Measurements from ENCODE around the gene ZNF660. TPM values are rescaled to one million over a fixed set of nuclear protein-coding genes. Genes with fewer than 3 reads are reported as not detected.
"Not testable (repeated sequence)": the region's sequence is repeated elsewhere in the genome, so short reads cannot be mapped to it uniquely, and the experiment has no call there.

ZNF660 gene
- total RNA-seq, 2 experiments from 2014 or later = 0.03 to 0.05 TPM

DNA sequence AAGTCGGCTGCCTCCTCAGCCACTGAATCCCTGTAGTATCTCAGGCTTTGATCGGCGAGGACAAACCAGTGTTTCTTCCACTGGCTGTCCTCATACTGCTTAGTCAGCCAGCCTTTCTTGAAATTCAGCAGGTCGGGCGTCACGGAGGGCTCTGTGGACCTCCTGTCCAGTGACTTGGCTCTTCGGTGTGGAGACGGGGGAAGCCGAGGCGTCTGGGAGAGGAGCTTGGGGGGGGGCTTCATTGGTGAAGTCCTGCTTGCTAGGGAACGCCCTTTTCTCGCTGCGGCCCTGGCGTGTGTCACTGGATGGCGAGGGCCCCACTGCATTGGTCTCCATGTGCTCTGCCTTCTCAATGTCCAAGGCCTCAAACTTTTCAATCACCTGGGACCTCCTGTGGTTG, 5.0 kb upstream of the ZNF660 start:
- CTCF ChIA-PET; H3K36me3 ChIP-seq (ENCODE audit: insufficient read depth, low read length); H3K4me1 ChIP-seq (ENCODE audit: insufficient read depth, low read length); H3K4me3 ChIP-seq (ENCODE audit: low read length); H3K27ac Mint-ChIP-seq; DNase-seq; intact Hi-C loops (cut with DNase I, micrococcal nuclease); H3K27ac ChIP-seq (ENCODE audit: low read depth in 1 of 2, low read length in 2 of 2); H3K4me3 Mint-ChIP-seq; ATAC-seq (ENCODE audit: poor library complexity); H3K4me1 Mint-ChIP-seq (ENCODE audit: low read depth); H3K9me3 Mint-ChIP-seq: not testable (repeated sequence)
- H3K27me3 ChIP-seq (ENCODE audit: control insufficient read depth in 1 of 2, insufficient read depth in 2 of 2, low read length in 2 of 2) = peaks cover 12 to 13% of the 10 kb centered on the region in 2 experiments
- H3K9me3 ChIP-seq (ENCODE audit: control insufficient read depth in 1 of 2, insufficient read depth in 1 of 2, low read length in 2 of 2) = peaks cover 11 to 59% of the 10 kb centered on the region in 2 experiments
- Mint-ChIP-seq H3K36me3 (ENCODE audit: low read depth) (peaks cover 20% of the 10 kb centered on the region), H3K27me3 (peaks cover 28% of the 10 kb centered on the region)
- POLR2A ChIA-PET = interaction anchor here (0.6 kb wide), 1 partner anchor 74 kb away, joined by 4 read pairs; no protein-coding TSS in a partner anchor

DNA sequence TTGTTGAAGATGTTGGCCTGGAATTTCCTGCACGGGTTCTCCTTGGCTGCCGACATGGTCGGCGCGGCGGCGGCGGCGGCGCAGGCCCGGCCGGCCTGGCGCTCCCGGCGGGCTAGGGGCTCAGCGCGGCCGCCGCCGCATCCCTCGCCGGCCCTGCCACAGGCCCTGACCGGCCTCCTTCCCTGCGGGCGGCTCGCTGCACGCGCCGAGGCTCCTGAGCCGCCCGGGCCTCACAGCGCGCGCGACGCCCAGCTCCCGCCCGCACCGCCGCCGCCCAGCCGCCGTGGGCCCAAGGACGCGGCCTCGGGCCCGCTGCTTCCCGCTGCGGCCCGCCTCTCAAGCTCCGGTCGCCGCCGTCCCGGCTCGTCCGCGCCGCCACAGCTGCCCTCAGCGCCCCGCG, 3.8 kb upstream of the ZNF660 start:
- H3K9me3 ChIP-seq (ENCODE audit: control insufficient read depth in 1 of 2, insufficient read depth in 1 of 2, low read length in 2 of 2) = peaks cover 6 to 54% of the 10 kb centered on the region in 2 experiments
- peaks cover 21 to 24% of the 10 kb centered on the region in 2 experiments for H3K27me3 ChIP-seq (ENCODE audit: control insufficient read depth in 1 of 2, insufficient read depth in 2 of 2, low read length in 2 of 2)
- peaks cover 14% of the 10 kb centered on the region for H3K36me3 Mint-ChIP-seq (ENCODE audit: low read depth)
- H3K4me3 Mint-ChIP-seq; H3K9me3 Mint-ChIP-seq; DNase-seq; H3K4me1 Mint-ChIP-seq (ENCODE audit: low read depth); H3K27ac Mint-ChIP-seq; POLR2A ChIA-PET; H3K36me3 ChIP-seq (ENCODE audit: insufficient read depth, low read length); intact Hi-C loops (cut with DNase I, micrococcal nuclease); CTCF ChIA-PET; H3K4me1 ChIP-seq (ENCODE audit: insufficient read depth, low read length); H3K27ac ChIP-seq (ENCODE audit: low read depth in 1 of 2, low read length in 2 of 2); H3K4me3 ChIP-seq (ENCODE audit: low read length); ATAC-seq (ENCODE audit: poor library complexity): not testable (repeated sequence)
- peaks cover 40% of the 10 kb centered on the region for H3K27me3 Mint-ChIP-seq

DNA sequence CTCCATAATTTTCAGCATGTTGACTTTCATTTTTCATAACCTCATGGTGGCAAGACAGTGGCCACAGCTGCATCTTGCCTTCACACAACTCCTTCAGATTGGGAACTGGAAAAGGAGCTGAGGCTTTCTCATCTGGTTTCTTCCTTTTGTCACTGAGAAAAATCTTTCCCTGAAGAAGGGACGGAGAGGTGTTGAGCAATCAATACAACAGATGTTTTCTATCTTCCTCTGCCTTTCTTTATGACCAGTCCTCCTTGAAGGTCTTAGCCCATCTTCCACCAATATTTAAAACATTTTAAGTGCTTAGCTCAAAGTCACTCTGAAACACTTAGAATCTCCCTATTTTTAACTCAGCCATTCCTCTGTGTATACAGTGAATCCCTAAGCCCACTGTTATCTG, 11.9 kb downstream of the ZNF660 start:
- ChIA-PET POLR2A (no interaction called here), CTCF (no interaction called here)
- Histone ChIP-seq H3K4me3 (ENCODE audit: low read length) (no peak overlapping the region), H3K9me3 (ENCODE audit: control insufficient read depth in 1 of 2, insufficient read depth in 1 of 2, low read length in 2 of 2) (peaks cover 5 to 13% of the 10 kb centered on the region in 2 experiments), H3K36me3 (ENCODE audit: insufficient read depth, low read length) (no peaks in the 10 kb centered on the region), H3K4me1 (ENCODE audit: insufficient read depth, low read length) (no peaks in the 10 kb centered on the region), H3K27me3 (ENCODE audit: control insufficient read depth in 1 of 2, insufficient read depth in 2 of 2, low read length in 2 of 2) (no peaks in the 10 kb centered on the region), H3K27ac (ENCODE audit: low read depth in 1 of 2, low read length in 2 of 2) (no peak overlapping the region)
- peaks cover 15% of the 10 kb centered on the region for H3K9me3 Mint-ChIP-seq
- no peaks in the 10 kb centered on the region for H3K4me1 Mint-ChIP-seq (ENCODE audit: low read depth)
- ATAC-seq (ENCODE audit: poor library complexity) (no peak), DNase-seq (no peak)
- H3K36me3 Mint-ChIP-seq (ENCODE audit: low read depth) = peaks cover 23% of the 10 kb centered on the region
- H3K27me3 Mint-ChIP-seq = no peaks in the 10 kb centered on the region
- TF ChIP-seq, protein P1, sequence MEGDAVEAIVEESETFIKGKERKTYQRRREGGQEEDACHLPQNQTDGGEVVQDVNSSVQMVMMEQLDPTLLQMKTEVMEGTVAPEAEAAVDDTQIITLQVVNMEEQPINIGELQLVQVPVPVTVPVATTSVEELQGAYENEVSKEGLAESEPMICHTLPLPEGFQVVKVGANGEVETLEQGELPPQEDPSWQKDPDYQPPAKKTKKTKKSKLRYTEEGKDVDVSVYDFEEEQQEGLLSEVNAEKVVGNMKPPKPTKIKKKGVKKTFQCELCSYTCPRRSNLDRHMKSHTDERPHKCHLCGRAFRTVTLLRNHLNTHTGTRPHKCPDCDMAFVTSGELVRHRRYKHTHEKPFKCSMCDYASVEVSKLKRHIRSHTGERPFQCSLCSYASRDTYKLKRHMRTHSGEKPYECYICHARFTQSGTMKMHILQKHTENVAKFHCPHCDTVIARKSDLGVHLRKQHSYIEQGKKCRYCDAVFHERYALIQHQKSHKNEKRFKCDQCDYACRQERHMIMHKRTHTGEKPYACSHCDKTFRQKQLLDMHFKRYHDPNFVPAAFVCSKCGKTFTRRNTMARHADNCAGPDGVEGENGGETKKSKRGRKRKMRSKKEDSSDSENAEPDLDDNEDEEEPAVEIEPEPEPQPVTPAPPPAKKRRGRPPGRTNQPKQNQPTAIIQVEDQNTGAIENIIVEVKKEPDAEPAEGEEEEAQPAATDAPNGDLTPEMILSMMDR (IDR thresholded peaks at IDR 0.05) = no peak
- intact Hi-C loops (cut with DNase I, micrococcal nuclease) = no loop called here
- no peak overlapping the region for H3K27ac Mint-ChIP-seq
- H3K4me3 Mint-ChIP-seq = no peak overlapping the region

DNA sequence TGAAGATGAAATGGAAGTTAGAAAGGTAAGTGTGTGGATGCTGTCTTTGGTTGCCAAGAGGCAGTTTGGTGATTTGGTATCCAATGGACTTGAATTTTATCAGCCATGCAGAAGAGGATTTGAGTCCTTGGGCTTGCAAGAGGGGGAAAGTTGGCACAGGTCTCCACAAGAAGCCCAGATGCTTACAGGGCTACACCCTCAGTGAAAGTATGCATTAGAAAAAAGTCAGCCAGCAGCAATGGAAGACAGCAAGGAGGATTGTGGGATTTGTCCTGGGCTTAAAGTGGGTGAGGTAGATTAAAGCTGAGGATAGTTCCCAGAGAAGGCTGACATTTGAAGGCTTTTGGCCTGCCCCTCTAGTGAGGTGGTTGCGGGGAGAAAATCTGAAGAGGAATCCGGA, 17.0 kb downstream of the ZNF660 start:
- CTCF ChIA-PET = no interaction called here
- H3K4me3 Mint-ChIP-seq = no peak overlapping the region
- no peak for DNase-seq
- Histone ChIP-seq H3K36me3 (ENCODE audit: insufficient read depth, low read length) (no peaks in the 10 kb centered on the region), H3K27me3 (ENCODE audit: control insufficient read depth in 1 of 2, insufficient read depth in 2 of 2, low read length in 2 of 2) (no peaks in the 10 kb centered on the region), H3K4me3 (ENCODE audit: low read length) (no peak overlapping the region), H3K4me1 (ENCODE audit: insufficient read depth, low read length) (no peaks in the 10 kb centered on the region), H3K27ac (ENCODE audit: low read depth in 1 of 2, low read length in 2 of 2) (no peak overlapping the region), H3K9me3 (ENCODE audit: control insufficient read depth in 1 of 2, insufficient read depth in 1 of 2, low read length in 2 of 2) (no peaks in the 10 kb centered on the region)
- no peaks in the 10 kb centered on the region for H3K4me1 Mint-ChIP-seq (ENCODE audit: low read depth)
- intact Hi-C loops (cut with DNase I, micrococcal nuclease) = no loop called here
- H3K9me3 Mint-ChIP-seq = no peaks in the 10 kb centered on the region
- TF ChIP-seq, protein P1 (IDR thresholded peaks at IDR 0.05) = no peak
- no peaks in the 10 kb centered on the region for H3K27me3 Mint-ChIP-seq
- H3K27ac Mint-ChIP-seq = no peak overlapping the region
- ATAC-seq (ENCODE audit: poor library complexity) = no peak
- POLR2A ChIA-PET = no interaction called here
- peaks cover 10% of the 10 kb centered on the region for H3K36me3 Mint-ChIP-seq (ENCODE audit: low read depth)
